Ishikawa (cell line): ENCODE measurements around the gene LCE3A.

Source experiments
- CEBPB ChIP-seq: IDR thresholded peaks from 2 replicates; pipeline ENCODE4 v1.6.1; 2012
- CREB1 ChIP-seq: IDR thresholded peaks from 2 replicates; pipeline ENCODE4 v1.6.1; 2012; ENCODE audit warnings: low read depth
- EGR1 ChIP-seq: IDR thresholded peaks from 2 replicates; pipeline ENCODE4 v1.6.1; 2012
- EP300 ChIP-seq: IDR thresholded peaks from 2 replicates; pipeline ENCODE4 v1.6.1; 2012; ENCODE audit warnings: borderline replicate concordance
- FOXM1 ChIP-seq: IDR thresholded peaks from 2 replicates; pipeline ENCODE4 v1.6.1; 2012; ENCODE audit warnings: low read depth, borderline replicate concordance
- NFIC ChIP-seq: IDR thresholded peaks from 2 replicates; pipeline ENCODE4 v1.6.1; 2012
- RAD21 ChIP-seq: IDR thresholded peaks from 2 replicates; pipeline ENCODE4 v1.6.1; 2012; ENCODE audit warnings: low read depth
- TAF1 ChIP-seq: IDR thresholded peaks from 2 replicates; pipeline ENCODE4 v1.6.1; 2012; ENCODE audit warnings: low read depth, mild to moderate bottlenecking
- TCF12 ChIP-seq: IDR thresholded peaks from 2 replicates; pipeline ENCODE4 v1.6.1; 2012; ENCODE audit warnings: low read depth
- TEAD4 ChIP-seq: IDR thresholded peaks from 2 replicates; pipeline ENCODE4 v1.6.1; 2012
- YY1 ChIP-seq: IDR thresholded peaks from 2 replicates; pipeline ENCODE4 v1.6.1; 2012; ENCODE audit warnings: low read depth
- ZBTB7A ChIP-seq: IDR thresholded peaks from 2 replicates; pipeline ENCODE4 v1.6.1; 2012; ENCODE audit warnings: low read depth
- TF ChIP-seq, protein P1 (sequence below): IDR thresholded peaks from 2 replicates; pipeline ENCODE4 v1.6.1; 2012
- TF ChIP-seq, protein P2 (sequence below): IDR thresholded peaks from 2 replicates; pipeline ENCODE4 v1.6.1; 2012
- TF ChIP-seq, protein P3 (sequence below): IDR thresholded peaks from 2 replicates; pipeline ENCODE4 v1.6.1; 2012; ENCODE audit warnings: low read depth, mild to moderate bottlenecking

LCE3A gene

DNA sequence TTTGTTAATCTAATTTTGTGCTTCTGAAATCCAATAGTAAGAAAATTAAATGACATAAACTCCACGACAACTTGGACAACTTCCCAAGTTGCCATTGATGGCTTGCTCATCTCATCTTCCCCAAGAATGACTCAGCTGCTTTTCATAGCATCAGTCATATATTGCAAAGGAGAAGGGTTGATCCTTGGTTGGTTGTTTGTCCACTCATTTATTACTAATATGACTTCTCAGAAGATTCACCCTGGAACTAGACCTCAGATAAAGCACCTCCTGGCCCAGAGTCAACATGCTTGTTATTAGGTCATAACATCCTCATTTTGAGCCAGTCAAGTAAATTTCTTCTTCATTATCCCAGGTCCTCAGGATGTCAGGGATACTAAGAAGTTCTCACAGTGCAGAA is 40.3 kb downstream of the LCE3A start:
- TF ChIP-seq RAD21 (no peak), TCF12 (no peak), EGR1 (no peak), CREB1 (no peak), YY1 (no peak), ZBTB7A (no peak), EP300 (no peak), NFIC (no peak), TEAD4 (no peak), FOXM1 (no peak), CEBPB (no peak), TAF1 (no peak)
- TF ChIP-seq, protein P1, sequence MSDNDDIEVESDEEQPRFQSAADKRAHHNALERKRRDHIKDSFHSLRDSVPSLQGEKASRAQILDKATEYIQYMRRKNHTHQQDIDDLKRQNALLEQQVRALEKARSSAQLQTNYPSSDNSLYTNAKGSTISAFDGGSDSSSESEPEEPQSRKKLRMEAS: no peak
- TF ChIP-seq, protein P2, sequence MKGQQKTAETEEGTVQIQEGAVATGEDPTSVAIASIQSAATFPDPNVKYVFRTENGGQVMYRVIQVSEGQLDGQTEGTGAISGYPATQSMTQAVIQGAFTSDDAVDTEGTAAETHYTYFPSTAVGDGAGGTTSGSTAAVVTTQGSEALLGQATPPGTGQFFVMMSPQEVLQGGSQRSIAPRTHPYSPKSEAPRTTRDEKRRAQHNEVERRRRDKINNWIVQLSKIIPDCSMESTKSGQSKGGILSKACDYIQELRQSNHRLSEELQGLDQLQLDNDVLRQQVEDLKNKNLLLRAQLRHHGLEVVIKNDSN: no peak
- TF ChIP-seq, protein P3, sequence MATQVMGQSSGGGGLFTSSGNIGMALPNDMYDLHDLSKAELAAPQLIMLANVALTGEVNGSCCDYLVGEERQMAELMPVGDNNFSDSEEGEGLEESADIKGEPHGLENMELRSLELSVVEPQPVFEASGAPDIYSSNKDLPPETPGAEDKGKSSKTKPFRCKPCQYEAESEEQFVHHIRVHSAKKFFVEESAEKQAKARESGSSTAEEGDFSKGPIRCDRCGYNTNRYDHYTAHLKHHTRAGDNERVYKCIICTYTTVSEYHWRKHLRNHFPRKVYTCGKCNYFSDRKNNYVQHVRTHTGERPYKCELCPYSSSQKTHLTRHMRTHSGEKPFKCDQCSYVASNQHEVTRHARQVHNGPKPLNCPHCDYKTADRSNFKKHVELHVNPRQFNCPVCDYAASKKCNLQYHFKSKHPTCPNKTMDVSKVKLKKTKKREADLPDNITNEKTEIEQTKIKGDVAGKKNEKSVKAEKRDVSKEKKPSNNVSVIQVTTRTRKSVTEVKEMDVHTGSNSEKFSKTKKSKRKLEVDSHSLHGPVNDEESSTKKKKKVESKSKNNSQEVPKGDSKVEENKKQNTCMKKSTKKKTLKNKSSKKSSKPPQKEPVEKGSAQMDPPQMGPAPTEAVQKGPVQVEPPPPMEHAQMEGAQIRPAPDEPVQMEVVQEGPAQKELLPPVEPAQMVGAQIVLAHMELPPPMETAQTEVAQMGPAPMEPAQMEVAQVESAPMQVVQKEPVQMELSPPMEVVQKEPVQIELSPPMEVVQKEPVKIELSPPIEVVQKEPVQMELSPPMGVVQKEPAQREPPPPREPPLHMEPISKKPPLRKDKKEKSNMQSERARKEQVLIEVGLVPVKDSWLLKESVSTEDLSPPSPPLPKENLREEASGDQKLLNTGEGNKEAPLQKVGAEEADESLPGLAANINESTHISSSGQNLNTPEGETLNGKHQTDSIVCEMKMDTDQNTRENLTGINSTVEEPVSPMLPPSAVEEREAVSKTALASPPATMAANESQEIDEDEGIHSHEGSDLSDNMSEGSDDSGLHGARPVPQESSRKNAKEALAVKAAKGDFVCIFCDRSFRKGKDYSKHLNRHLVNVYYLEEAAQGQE: no peak

DNA sequence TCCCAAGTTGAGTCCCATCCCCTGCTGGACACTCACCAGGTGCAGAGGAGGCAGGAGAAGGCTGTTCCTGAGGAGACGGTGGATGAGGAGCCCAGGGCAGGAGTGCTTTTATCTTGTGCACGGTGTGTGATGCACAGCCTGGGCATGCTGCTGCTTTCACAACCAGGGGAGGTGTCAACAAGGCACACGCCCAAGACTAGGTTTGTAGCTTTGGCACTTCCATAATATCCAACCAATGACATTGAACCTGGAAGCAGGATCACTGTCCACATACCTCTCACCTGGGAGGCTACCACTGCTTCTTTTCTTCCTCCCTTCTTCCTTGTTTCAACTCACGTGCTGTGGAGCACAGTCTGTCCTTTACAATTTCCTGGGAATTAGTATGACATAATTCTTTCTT is 42.5 kb downstream of the LCE3A start, which contains the start of gene LCE3D:
LCE3D (minus strand) TSS at position 84 of the 400 bp plus-strand sequence. CDS start 580 bp downstream, outside the sequence.
- TF ChIP-seq TAF1 (no peak), CREB1 (no peak), FOXM1 (no peak), EP300 (no peak), TCF12 (no peak), CEBPB (no peak), EGR1 (no peak), YY1 (no peak), RAD21 (no peak), TEAD4 (no peak), ZBTB7A (no peak), NFIC (no peak)
- TF ChIP-seq, protein P3: no peak

DNA sequence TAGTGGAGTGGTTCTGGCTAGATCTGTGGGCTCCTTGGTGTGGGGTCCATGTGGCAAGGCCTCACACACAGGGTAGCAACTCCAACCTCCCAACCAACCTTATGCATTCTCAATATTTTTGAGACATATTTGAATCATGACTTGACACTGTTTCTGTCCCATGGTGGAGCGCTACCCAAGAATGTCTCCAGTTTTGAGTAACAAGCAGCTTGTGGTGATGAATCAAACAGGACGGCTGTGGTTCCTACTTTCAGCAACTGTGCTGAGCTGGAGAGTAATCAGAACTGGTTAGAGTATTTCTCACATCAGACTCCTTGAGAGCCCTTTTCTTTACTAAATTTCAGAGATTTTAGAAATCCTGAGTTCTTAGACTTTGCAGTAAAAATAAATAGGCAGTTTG is 45.7 kb downstream of the LCE3A start:
- TF ChIP-seq EP300: no peak
- TF ChIP-seq RAD21: no peak
- no peak for TF ChIP-seq CREB1
- no peak for TF ChIP-seq ZBTB7A
- TF ChIP-seq YY1: no peak
- TF ChIP-seq, protein P2: no peak
- no peak for TF ChIP-seq EGR1
- TF ChIP-seq NFIC: no peak
- TF ChIP-seq TAF1: no peak
- no peak for TF ChIP-seq TCF12
- TF ChIP-seq TEAD4: no peak
